ENCODE measurements around the gene RGS7BP.

RGS7BP gene

GRCh38 chr5:64659289-64659688 lies 153.5 kb downstream of the RGS7BP start:
- Histone ChIP-seq H3K4me1 (ENCODE audit: control insufficient read depth, insufficient read depth, low read length) (0 out of 2 replicates have a peak, but pooled peaks cover 2% of the 10 kb centered on the region), H3K36me3 (ENCODE audit: control insufficient read depth, insufficient read depth, low read length) (no peaks in the 10 kb centered on the region), H3K27me3 (ENCODE audit: control insufficient read depth, insufficient read depth, low read length) (no peaks in the 10 kb centered on the region), H3K9ac (ENCODE audit: low read depth, low read length) (no peak overlapping the region), H3K27ac (ENCODE audit: low read depth, low read length) (no peak overlapping the region), H3K9me3 (ENCODE audit: control insufficient read depth, insufficient read depth, low read length) (no peaks in the 10 kb centered on the region), H3K4me3 (ENCODE audit: low read depth, low read length) (no peak overlapping the region)
